AG04449 (cell line): ENCODE data around the gene GRIN3A.
"Not testable (repeated sequence)": the region's sequence is repeated elsewhere in the genome, so short reads cannot be mapped to it uniquely, and the experiment has no call there.

Experiments
- CTCF ChIA-PET: fragments of 350-600 bp; formaldehyde crosslinking; extraction: SDS; loops from one replicate; lab custom pipeline; 2021; ENCODE audit warnings: antibody characterized with exemption; lab: Yijun Ruan, JAX
- POLR2A ChIA-PET: fragments of 400-600, 350-600 bp; formaldehyde crosslinking; extraction: SDS; loops from one replicate; lab custom pipeline; 2020; ENCODE audit warnings: antibody characterized with exemption, inconsistent platforms; lab: Yijun Ruan, JAX
- DNase-seq: peaks from one replicate; pipeline ENCODE4 v3.0.0-alpha.2; 2010; ENCODE audit warnings: low read depth, low spot score
- H3K4me3 ChIP-seq: 2 replicates; pipeline ENCODE4 v1.5.1; 2011; ENCODE audit warnings: low read depth, mild to moderate bottlenecking, control low read depth, low read length
- CTCF ChIP-seq: IDR thresholded peaks from one replicate; pipeline ENCODE4 v1.5.1; 2011; ENCODE audit warnings: mild to moderate bottlenecking, moderate library complexity, low read length, control low read depth, inconsistent platforms; ENCODE audit not compliant: insufficient read depth; ENCODE audit errors: missing control alignments

GRIN3A gene

GRCh38 chr9:101727612-101728524 lies 10.6 kb downstream of the GRIN3A start:
- CTCF ChIA-PET, result interaction anchor here (0.9 to 2.1 kb wide), 7 partner anchors 10 to 277 kb away, joined by 3 to 7 read pairs (median 3); no protein-coding TSS in a partner anchor
- peak; percentile 7 for DNase-seq
- POLR2A ChIA-PET, result no interaction called here
- TF ChIP-seq CTCF, result peak; percentile 57
- no peak overlapping the region for H3K4me3 ChIP-seq

- H3K4me3 ChIP-seq, POLR2A ChIA-PET, CTCF ChIA-PET, DNase-seq: not testable (repeated sequence)
These were observed 14.2 kb downstream of the GRIN3A start for GRCh38 chr9:101724271-101724670.

- DNase-seq, result no peak
- POLR2A ChIA-PET, result no interaction called here
- H3K4me3 ChIP-seq, result no peak overlapping the region
These were observed 20.3 kb downstream of the GRIN3A start for GRCh38 chr9:101718192-101718591.

GRCh38 chr9:101716629-101717028 lies 21.8 kb downstream of the GRIN3A start:
- TF ChIP-seq CTCF, result no peak
- H3K4me3 ChIP-seq, result no peak overlapping the region
- DNase-seq, result no peak
- POLR2A ChIA-PET, result no interaction called here
- CTCF ChIA-PET, result no interaction called here

More at GRCh38 chr9:101718192-101718591, 20.3 kb downstream of the GRIN3A start:
- CTCF ChIA-PET, result no interaction called here
- no peak for TF ChIP-seq CTCF

GRCh38 chr9:101711330-101711941 lies 27.0 kb downstream of the GRIN3A start:
- CTCF ChIA-PET, result interaction anchor here (2.0 kb wide), 1 partner anchor 17 kb away, joined by 7 read pairs; no protein-coding TSS in a partner anchor
- no peak for DNase-seq

GRCh38 chr9:101708855-101709254 lies 29.6 kb downstream of the GRIN3A start:
- CTCF ChIA-PET, result interaction anchor here (1.2 kb wide), 1 partner anchor 11 kb away, joined by 3 read pairs; no protein-coding TSS in a partner anchor
- H3K4me3 ChIP-seq, result no peak overlapping the region
- DNase-seq, result no peak
- POLR2A ChIA-PET, result no interaction called here
- TF ChIP-seq CTCF, result no peak

More at GRCh38 chr9:101711330-101711941, 27.0 kb downstream of the GRIN3A start:
- POLR2A ChIA-PET, result no interaction called here
- TF ChIP-seq CTCF, result peak; percentile 55
- no peak overlapping the region for H3K4me3 ChIP-seq
